Measurements from ENCODE around the gene PPIL6. TPM values are rescaled to one million over a fixed set of nuclear protein-coding genes. Genes with fewer than 3 reads are reported as not detected.

Gene PPIL6
- total and polyA plus RNA-seq, 2 experiments from 2014 or later, result 1.7 TPM

DNA sequence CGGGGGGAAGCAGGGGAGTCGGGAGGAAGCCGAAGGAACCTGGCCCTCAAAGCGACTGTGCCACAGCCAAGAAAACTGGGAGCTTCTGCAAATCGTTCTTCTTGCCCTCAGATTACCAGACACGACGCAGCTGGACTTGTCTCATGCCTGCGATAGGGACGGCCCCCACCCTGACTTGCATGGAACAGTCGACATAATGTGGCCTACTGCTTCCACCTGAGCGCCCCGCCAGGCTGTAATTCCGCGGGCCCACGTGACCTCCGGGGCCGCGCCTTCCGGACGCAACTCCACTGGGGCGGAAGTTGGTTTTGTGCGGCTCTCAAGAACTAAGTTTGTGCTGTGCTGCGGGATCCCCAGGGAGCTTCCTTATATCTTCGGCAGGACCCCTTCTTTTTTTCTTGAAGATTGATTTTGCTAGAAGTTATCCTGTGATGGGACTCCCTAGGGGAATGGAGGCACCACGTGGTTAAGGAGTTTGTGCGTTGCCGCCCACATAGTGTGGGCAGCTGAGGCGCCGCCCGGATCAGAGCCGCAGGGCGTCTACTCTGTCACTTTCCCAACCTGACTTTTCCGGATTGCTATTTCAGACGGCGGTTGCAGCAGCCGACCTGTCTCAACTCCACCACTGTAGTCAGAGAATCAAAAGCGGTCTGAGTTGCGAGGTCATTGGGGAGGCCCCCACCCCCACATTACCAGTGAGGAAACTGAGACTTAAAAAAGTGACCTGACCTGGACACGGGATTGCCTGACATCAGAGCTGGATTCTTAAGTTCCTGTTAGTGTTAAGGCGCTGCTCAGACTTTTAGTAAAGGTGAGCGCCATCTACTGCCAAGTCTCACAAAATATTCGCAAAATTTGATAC is 57.6 kb downstream of the PPIL6 start:
- H3K4me1 ChIP-seq (ENCODE audit: insufficient read depth), result peaks cover 18% of the 10 kb centered on the region
- peak overlapping the region; percentile 100 for H3K27ac Mint-ChIP-seq
- TF ChIP-seq, protein P1, sequence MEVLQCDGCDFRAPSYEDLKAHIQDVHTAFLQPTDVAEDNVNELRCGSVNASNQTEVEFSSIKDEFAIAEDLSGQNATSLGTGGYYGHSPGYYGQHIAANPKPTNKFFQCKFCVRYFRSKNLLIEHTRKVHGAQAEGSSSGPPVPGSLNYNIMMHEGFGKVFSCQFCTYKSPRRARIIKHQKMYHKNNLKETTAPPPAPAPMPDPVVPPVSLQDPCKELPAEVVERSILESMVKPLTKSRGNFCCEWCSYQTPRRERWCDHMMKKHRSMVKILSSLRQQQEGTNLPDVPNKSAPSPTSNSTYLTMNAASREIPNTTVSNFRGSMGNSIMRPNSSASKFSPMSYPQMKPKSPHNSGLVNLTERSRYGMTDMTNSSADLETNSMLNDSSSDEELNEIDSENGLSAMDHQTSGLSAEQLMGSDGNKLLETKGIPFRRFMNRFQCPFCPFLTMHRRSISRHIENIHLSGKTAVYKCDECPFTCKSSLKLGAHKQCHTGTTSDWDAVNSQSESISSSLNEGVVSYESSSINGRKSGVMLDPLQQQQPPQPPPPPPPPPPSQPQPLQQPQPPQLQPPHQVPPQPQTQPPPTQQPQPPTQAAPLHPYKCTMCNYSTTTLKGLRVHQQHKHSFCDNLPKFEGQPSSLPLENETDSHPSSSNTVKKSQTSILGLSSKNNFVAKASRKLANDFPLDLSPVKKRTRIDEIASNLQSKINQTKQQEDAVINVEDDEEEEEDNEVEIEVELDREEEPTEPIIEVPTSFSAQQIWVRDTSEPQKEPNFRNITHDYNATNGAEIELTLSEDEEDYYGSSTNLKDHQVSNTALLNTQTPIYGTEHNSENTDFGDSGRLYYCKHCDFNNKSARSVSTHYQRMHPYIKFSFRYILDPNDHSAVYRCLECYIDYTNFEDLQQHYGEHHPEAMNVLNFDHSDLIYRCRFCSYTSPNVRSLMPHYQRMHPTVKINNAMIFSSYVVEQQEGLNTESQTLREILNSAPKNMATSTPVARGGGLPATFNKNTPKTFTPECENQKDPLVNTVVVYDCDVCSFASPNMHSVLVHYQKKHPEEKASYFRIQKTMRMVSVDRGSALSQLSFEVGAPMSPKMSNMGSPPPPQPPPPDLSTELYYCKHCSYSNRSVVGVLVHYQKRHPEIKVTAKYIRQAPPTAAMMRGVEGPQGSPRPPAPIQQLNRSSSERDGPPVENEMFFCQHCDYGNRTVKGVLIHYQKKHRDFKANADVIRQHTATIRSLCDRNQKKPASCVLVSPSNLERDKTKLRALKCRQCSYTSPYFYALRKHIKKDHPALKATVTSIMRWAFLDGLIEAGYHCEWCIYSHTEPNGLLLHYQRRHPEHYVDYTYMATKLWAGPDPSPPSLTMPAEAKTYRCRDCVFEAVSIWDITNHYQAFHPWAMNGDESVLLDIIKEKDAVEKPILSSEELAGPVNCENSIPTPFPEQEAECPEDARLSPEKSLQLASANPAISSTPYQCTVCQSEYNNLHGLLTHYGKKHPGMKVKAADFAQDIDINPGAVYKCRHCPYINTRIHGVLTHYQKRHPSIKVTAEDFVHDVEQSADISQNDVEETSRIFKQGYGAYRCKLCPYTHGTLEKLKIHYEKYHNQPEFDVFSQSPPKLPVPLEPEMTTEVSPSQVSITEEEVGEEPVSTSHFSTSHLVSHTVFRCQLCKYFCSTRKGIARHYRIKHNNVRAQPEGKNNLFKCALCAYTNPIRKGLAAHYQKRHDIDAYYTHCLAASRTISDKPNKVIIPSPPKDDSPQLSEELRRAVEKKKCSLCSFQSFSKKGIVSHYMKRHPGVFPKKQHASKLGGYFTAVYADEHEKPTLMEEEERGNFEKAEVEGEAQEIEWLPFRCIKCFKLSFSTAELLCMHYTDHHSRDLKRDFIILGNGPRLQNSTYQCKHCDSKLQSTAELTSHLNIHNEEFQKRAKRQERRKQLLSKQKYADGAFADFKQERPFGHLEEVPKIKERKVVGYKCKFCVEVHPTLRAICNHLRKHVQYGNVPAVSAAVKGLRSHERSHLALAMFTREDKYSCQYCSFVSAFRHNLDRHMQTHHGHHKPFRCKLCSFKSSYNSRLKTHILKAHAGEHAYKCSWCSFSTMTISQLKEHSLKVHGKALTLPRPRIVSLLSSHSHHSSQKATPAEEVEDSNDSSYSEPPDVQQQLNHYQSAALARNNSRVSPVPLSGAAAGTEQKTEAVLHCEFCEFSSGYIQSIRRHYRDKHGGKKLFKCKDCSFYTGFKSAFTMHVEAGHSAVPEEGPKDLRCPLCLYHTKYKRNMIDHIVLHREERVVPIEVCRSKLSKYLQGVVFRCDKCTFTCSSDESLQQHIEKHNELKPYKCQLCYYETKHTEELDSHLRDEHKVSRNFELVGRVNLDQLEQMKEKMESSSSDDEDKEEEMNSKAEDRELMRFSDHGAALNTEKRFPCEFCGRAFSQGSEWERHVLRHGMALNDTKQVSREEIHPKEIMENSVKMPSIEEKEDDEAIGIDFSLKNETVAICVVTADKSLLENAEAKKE (CRISPR knock-in tag; IDR thresholded peaks at IDR 0.05), result no peak
- TF ChIP-seq, protein P2, sequence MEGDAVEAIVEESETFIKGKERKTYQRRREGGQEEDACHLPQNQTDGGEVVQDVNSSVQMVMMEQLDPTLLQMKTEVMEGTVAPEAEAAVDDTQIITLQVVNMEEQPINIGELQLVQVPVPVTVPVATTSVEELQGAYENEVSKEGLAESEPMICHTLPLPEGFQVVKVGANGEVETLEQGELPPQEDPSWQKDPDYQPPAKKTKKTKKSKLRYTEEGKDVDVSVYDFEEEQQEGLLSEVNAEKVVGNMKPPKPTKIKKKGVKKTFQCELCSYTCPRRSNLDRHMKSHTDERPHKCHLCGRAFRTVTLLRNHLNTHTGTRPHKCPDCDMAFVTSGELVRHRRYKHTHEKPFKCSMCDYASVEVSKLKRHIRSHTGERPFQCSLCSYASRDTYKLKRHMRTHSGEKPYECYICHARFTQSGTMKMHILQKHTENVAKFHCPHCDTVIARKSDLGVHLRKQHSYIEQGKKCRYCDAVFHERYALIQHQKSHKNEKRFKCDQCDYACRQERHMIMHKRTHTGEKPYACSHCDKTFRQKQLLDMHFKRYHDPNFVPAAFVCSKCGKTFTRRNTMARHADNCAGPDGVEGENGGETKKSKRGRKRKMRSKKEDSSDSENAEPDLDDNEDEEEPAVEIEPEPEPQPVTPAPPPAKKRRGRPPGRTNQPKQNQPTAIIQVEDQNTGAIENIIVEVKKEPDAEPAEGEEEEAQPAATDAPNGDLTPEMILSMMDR (conservative IDR thresholded peaks at IDR 0.05; ENCODE audit: low read depth in 2 of 2), result peak; percentile 67 to 68
- TF ChIP-seq POLR2AphosphoS5 (IDR thresholded peaks at IDR 0.05; ENCODE audit: low read depth), result peak; percentile 26
- TF ChIP-seq, protein P3, sequence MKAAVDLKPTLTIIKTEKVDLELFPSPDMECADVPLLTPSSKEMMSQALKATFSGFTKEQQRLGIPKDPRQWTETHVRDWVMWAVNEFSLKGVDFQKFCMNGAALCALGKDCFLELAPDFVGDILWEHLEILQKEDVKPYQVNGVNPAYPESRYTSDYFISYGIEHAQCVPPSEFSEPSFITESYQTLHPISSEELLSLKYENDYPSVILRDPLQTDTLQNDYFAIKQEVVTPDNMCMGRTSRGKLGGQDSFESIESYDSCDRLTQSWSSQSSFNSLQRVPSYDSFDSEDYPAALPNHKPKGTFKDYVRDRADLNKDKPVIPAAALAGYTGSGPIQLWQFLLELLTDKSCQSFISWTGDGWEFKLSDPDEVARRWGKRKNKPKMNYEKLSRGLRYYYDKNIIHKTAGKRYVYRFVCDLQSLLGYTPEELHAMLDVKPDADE (IDR thresholded peaks at IDR 0.05), result peak; percentile 47; the same call in 1 of the 2 replicates
- H3K27me3 Mint-ChIP-seq (ENCODE audit: insufficient read depth, low read depth, poor library complexity), result peaks cover 10% of the 10 kb centered on the region
- peak overlapping the region; percentile 78 for H3K4me3 ChIP-seq
- H3K9me2 ChIP-seq (ENCODE audit: insufficient read depth), result no peaks in the 10 kb centered on the region
- H3K36me3 Mint-ChIP-seq (ENCODE audit: low read depth), result peaks cover 11% of the 10 kb centered on the region
- DNase-seq (ENCODE audit: low spot score) (peak; percentile 96), ATAC-seq (peak; percentile 81)
- H3K9me3 Mint-ChIP-seq, result no peaks in the 10 kb centered on the region
- peak overlapping the region; percentile 82 for H3K4me2 ChIP-seq
- H3K4me1 Mint-ChIP-seq, result peaks cover 29% of the 10 kb centered on the region
- no peaks in the 10 kb centered on the region for H3K27me3 ChIP-seq (ENCODE audit: insufficient read depth)
- peak overlapping the region; percentile 80; the same call in 1 of the 2 replicates for H2AFZ ChIP-seq
- peaks cover 40% of the 10 kb centered on the region for H3K79me2 ChIP-seq (replicated peaks; ENCODE audit: insufficient read depth)
- peaks cover under 1% of the 10 kb centered on the region for H3K36me3 ChIP-seq (ENCODE audit: insufficient read depth)
- peaks cover 26% of the 10 kb centered on the region for H4K20me1 ChIP-seq (replicated peaks; ENCODE audit: insufficient read depth)
- H3F3A ChIP-seq (replicated peaks; ENCODE audit: low read depth), result no peaks in the 10 kb centered on the region
- H3K4me3 Mint-ChIP-seq, result peak overlapping the region; percentile 89
- H3K27ac ChIP-seq (ENCODE audit: low read depth), result peak overlapping the region; percentile 88
